H1 (cell line): ENCODE measurements around the gene C5orf24. TPM values are rescaled to one million over a fixed set of nuclear protein-coding genes. Genes with fewer than 3 reads are reported as not detected.

Source experiments
- CTCF ChIA-PET: fragments of 300-600 bp; sonication (Branson Sonifier 250); formaldehyde crosslinking; loops from one replicate; lab custom pipeline; 2021; ENCODE audit not compliant: partially characterized antibody; lab: Charles Lee
- POLR2A ChIA-PET: fragments of 300-600 bp; sonication (Branson Sonifier 250); formaldehyde crosslinking; loops from one replicate; lab custom pipeline; 2021; ENCODE audit warnings: inconsistent platforms; ENCODE audit not compliant: partially characterized antibody; lab: Charles Lee
- DNase-seq, 2 experiments: peaks; one replicate each; pipeline versions ENCODE4 v3.0.0 to v3.0.0-alpha.2; 2010 to 2022; ENCODE audit warnings: low spot score in 2 of 2, low read depth in 1 of 2, mixed read lengths in 1 of 2
- FAIRE-seq: peaks from 2 replicates; lab custom pipeline; 2011; peaks lifted over from hg19 to GRCh38; lab: Jason Lieb, UNC
- H2AFZ ChIP-seq: 2 replicates; pipeline ENCODE4 v1.8.1; 2012; ENCODE audit warnings: low read length, inconsistent platforms
- H2AK5ac ChIP-seq: 2 replicates; pipeline ENCODE4 v1.6.1; 2013; ENCODE audit warnings: low read depth, low read length
- H2BK120ac ChIP-seq: replicated peaks from 2 replicates; pipeline ENCODE3; 2013; ENCODE audit warnings: low read depth, low read length, inconsistent platforms
- H2BK12ac ChIP-seq: 2 replicates; pipeline ENCODE4 v1.6.1; 2013; ENCODE audit warnings: low read depth, low read length
- H2BK15ac ChIP-seq: 2 replicates; pipeline ENCODE4 v1.6.1; 2013; ENCODE audit warnings: low read length
- H2BK20ac ChIP-seq: 2 replicates; pipeline ENCODE4 v1.6.1; 2013; ENCODE audit warnings: low read length
- H2BK5ac ChIP-seq: 2 replicates; pipeline ENCODE4 v1.6.1; 2013; ENCODE audit warnings: low read depth, low read length
- H3K14ac ChIP-seq: 2 replicates; pipeline ENCODE4 v1.6.1; 2013; ENCODE audit warnings: inconsistent platforms; ENCODE audit not compliant: insufficient read length
- H3K18ac ChIP-seq: 2 replicates; pipeline ENCODE4 v1.6.1; 2013; ENCODE audit warnings: low read length; ENCODE audit errors: extremely low read depth
- H3K23ac ChIP-seq: 2 replicates; pipeline ENCODE4 v1.6.1; 2013; ENCODE audit warnings: inconsistent platforms; ENCODE audit not compliant: insufficient read length
- H3K23me2 ChIP-seq: 2 replicates; pipeline ENCODE4 v1.6.1; 2013; ENCODE audit warnings: low read depth, low read length
- H3K27ac ChIP-seq: 2 replicates; pipeline ENCODE4 v1.6.1; 2011; ENCODE audit warnings: low read depth, low read length, inconsistent platforms
- H3K27me3 ChIP-seq, 4 experiments: replicated peaks in 1 of 4; 1 replicate in 1 of 4; 2 replicates in 3 of 4; pipeline versions ENCODE4 v1.6.1 to v1.8.1; 2011 to 2013; ENCODE audit warnings: low read length in 3 of 4, mild to moderate bottlenecking in 3 of 4, inconsistent platforms in 2 of 4, mixed read lengths in 2 of 4, moderate library complexity in 1 of 4; ENCODE audit not compliant: control insufficient read depth in 3 of 4, insufficient read depth in 3 of 4; ENCODE audit errors: extremely low read depth in 1 of 4
- H3K36me3 ChIP-seq, 4 experiments: 2 replicates each; pipeline versions ENCODE4 v1.6.1 to v1.8.1; 2011 to 2013; ENCODE audit warnings: mild to moderate bottlenecking in 4 of 4, low read length in 3 of 4, moderate library complexity in 2 of 4, control low read depth in 1 of 4, inconsistent platforms in 1 of 4; ENCODE audit not compliant: insufficient read depth in 4 of 4, control insufficient read depth in 2 of 4
- H3K4ac ChIP-seq: replicated peaks from 2 replicates; pipeline ENCODE3; 2013; ENCODE audit warnings: low read length, low read depth, mixed read lengths, inconsistent platforms; ENCODE audit not compliant: insufficient read length
- H3K4me1 ChIP-seq, 4 experiments: replicated peaks in 1 of 4; 1 replicate in 1 of 4; 2 replicates in 3 of 4; pipeline versions ENCODE4 v1.6.1 to v1.8.1; 2011 to 2013; ENCODE audit warnings: low read length in 3 of 4, inconsistent platforms in 2 of 4, mixed read lengths in 1 of 4; ENCODE audit not compliant: insufficient read depth in 4 of 4, control insufficient read depth in 3 of 4
- H3K4me2 ChIP-seq, 2 experiments: 2 replicates each; pipeline versions ENCODE4 v1.6.1 to v1.8.1; 2011 to 2013; ENCODE audit warnings: low read depth in 2 of 2, low read length in 2 of 2, control low read depth in 1 of 2, inconsistent platforms in 1 of 2, mild to moderate bottlenecking in 1 of 2; ENCODE audit not compliant: insufficient read depth in 1 of 2
- H3K4me3 ChIP-seq, 4 experiments: fragments of 200-600, 300-600 bp in 1 of 4; sonication (generic), shearing (Covaris generic), sonication (Bioruptor Twin) in 1 of 4; 2 replicates each; pipeline versions ENCODE4 v1.5.1 to v1.8.1; 2011 to 2016; ENCODE audit warnings: low read length in 4 of 4, low read depth in 3 of 4, control low read depth in 2 of 4, inconsistent platforms in 2 of 4, mild to moderate bottlenecking in 2 of 4, mixed read lengths in 1 of 4, moderate library complexity in 1 of 4; ENCODE audit not compliant: insufficient read depth in 2 of 4; ENCODE audit errors: extremely low read depth in 1 of 4
- H3K56ac ChIP-seq: replicated peaks from 2 replicates; pipeline ENCODE3; 2013; ENCODE audit warnings: low read depth, mild to moderate bottlenecking, mixed read lengths, low read length, inconsistent platforms; ENCODE audit not compliant: insufficient read length
- H3K79me1 ChIP-seq: 2 replicates; pipeline ENCODE4 v1.6.1; 2013; ENCODE audit warnings: low read depth, low read length, control low read depth
- H3K79me2 ChIP-seq, 2 experiments: 2 replicates each; pipeline versions ENCODE4 v1.6.1 to v1.8.1; 2012 to 2013; ENCODE audit warnings: low read length in 2 of 2, mild to moderate bottlenecking in 2 of 2, inconsistent platforms in 1 of 2; ENCODE audit not compliant: insufficient read depth in 2 of 2, control insufficient read depth in 1 of 2
- H3K9ac ChIP-seq, 4 experiments: replicated peaks in 1 of 4; 1 replicate in 1 of 4; 2 replicates in 3 of 4; pipeline versions ENCODE4 v1.6.1 to v1.8.1; 2011 to 2013; ENCODE audit warnings: low read depth in 3 of 4, low read length in 3 of 4, control low read depth in 2 of 4, mild to moderate bottlenecking in 2 of 4, moderate library complexity in 2 of 4, inconsistent platforms in 1 of 4; ENCODE audit errors: extremely low read depth in 1 of 4
- H3K9me3 ChIP-seq, 2 experiments: 2 replicates each; pipeline versions ENCODE4 v1.6.1 to v1.8.1; 2012 to 2013; ENCODE audit warnings: mild to moderate bottlenecking in 2 of 2, moderate library complexity in 2 of 2, control low read depth in 1 of 2, inconsistent platforms in 1 of 2, low read depth in 1 of 2, low read length in 1 of 2, mixed read lengths in 1 of 2; ENCODE audit not compliant: insufficient read depth in 2 of 2
- H4K20me1 ChIP-seq, 2 experiments: replicated peaks in 1 of 2; 2 replicates each; pipeline versions ENCODE3 to v1.8.1; 2011 to 2013; ENCODE audit warnings: inconsistent platforms in 2 of 2, low read length in 2 of 2, mild to moderate bottlenecking in 1 of 2; ENCODE audit not compliant: insufficient read depth in 2 of 2, control insufficient read depth in 1 of 2
- H4K5ac ChIP-seq: 2 replicates; pipeline ENCODE4 v1.6.1; 2013; ENCODE audit warnings: low read length, low read depth, mixed read lengths, inconsistent platforms; ENCODE audit not compliant: insufficient read length
- H4K8ac ChIP-seq: 2 replicates; pipeline ENCODE4 v1.8.0; 2013; ENCODE audit warnings: mild to moderate bottlenecking, moderate library complexity, low read length, inconsistent platforms; ENCODE audit not compliant: insufficient read depth; ENCODE audit errors: extremely low read depth
- H4K91ac ChIP-seq: replicated peaks from 2 replicates; pipeline ENCODE3; 2013; ENCODE audit warnings: low read length, mixed read lengths, inconsistent platforms; ENCODE audit not compliant: insufficient read length
- POU5F1 ChIP-seq: IDR thresholded peaks from 2 replicates; pipeline ENCODE4 v1.6.1; 2011; ENCODE audit warnings: low read depth, mild to moderate bottlenecking, low read length, moderate library complexity
- RBBP5 ChIP-seq: IDR thresholded peaks from 2 replicates; pipeline ENCODE4 v1.7.1; 2012; ENCODE audit warnings: low read depth, mild to moderate bottlenecking, inconsistent platforms, low read length, moderate library complexity, borderline replicate concordance
- TBP ChIP-seq: IDR thresholded peaks from 2 replicates; pipeline ENCODE4 v1.6.1; 2011; ENCODE audit warnings: low read depth, low read length, improper control_type of control experiment
- WGBS, 2 experiments: shearing (Covaris generic) in 1 of 2; methylation state at CpG; one replicate each; pipeline versions ENCODE4 v1.1.6 to v1.1.7; 2013 to 2015; ENCODE audit warnings: low lambda C conversion rate in 2 of 2, mixed read lengths in 2 of 2, inconsistent platforms in 1 of 2, low coverage in 1 of 2, missing lambda C conversion rate in 1 of 2; ENCODE audit not compliant: insufficient replicate concordance in 2 of 2, insufficient coverage in 1 of 2, insufficient read length in 1 of 2; ENCODE audit errors: extremely low coverage in 1 of 2, missing lambda C conversion rate in 1 of 2; 5-methylcytosine and 5-hydroxymethylcytosine counted together
- polyA plus RNA-seq, 7 experiments: library from polyadenylated mRNA; depleted of rRNA in 3 of 7; stranded (reverse) in 5 of 7; unstranded in 2 of 7; fragments of >200 nt in 5 of 7; fragments of 200-250 nt in 2 of 7; gene quantifications; 1 replicate in 5 of 7; 2 replicates in 1 of 7; 4 replicates in 1 of 7; pipeline versions ENCODE4 v1.2.1 to v1.2.3, GENCODE V29; 2011 to 2013; ENCODE audit warnings: missing spikeins in 2 of 7, mixed read lengths in 2 of 7
- total RNA-seq: library from RNA; stranded (reverse); fragmentation: NEBNext Ultra II Directional; extraction: Animal tissue kit (Norgen Biotek cat#: 25700); gene quantifications from 2 replicates; pipeline ENCODE4 v1.2.1, GENCODE V29; 2021

C5orf24 gene
- total and polyA plus RNA-seq, 2 of the 8 experiments (the other 6 are each of a cell fraction or from before 2014, with no cell fraction given): 11.1 to 20.2 TPM

- Histone ChIP-seq H3K79me2 (no peaks in the 10 kb centered on the region), H3K9ac (no peak overlapping the region), H4K20me1 (no peaks in the 10 kb centered on the region), H3K56ac (no peak overlapping the region), H3K27me3 (no peaks in the 10 kb centered on the region), H3K36me3 (peaks cover 0 to 13% (median 3%) of the 10 kb centered on the region in 4 experiments; a peak in 4 of 8 replicates), H4K8ac (no peak overlapping the region), H2BK15ac (no peak overlapping the region), H3K4ac (no peak overlapping the region), H3K18ac (no peak overlapping the region), H3K4me1 (no peaks in the 10 kb centered on the region), H3K79me1 (no peaks in the 10 kb centered on the region), H4K91ac (no peak overlapping the region), H3K4me3 (no peak overlapping the region), H3K23ac (no peak overlapping the region), H3K14ac (no peak overlapping the region), H3K9me3 (no peaks in the 10 kb centered on the region), H2BK20ac (no peak overlapping the region), H3K27ac (no peak overlapping the region), H4K5ac (no peak overlapping the region), H2BK120ac (no peak overlapping the region), H2BK5ac (no peak overlapping the region), H2BK12ac (no peak overlapping the region), H2AFZ (no peak overlapping the region), H3K4me2 (no peak overlapping the region)
- POLR2A ChIA-PET: interaction anchor here (1.8 to 2.5 kb wide), 2 partner anchors 35 to 60 kb away, joined by 4 to 14 read pairs; partner anchors contain the start of gene PCBD2
- 100% methylated on average over 1 of the region's 1 CpG; no CpG with 5 or more reads in 1 of the 2 experiments for WGBS, 2 experiments
- FAIRE-seq (no peak), DNase-seq (no peak)
- CTCF ChIA-PET: interaction anchor here (1.0 to 1.2 kb wide), 2 partner anchors 10 to 61 kb away, joined by 3 to 4 read pairs; partner anchors contain the start of gene PCBD2
- TF ChIP-seq TBP (no peak), POU5F1 (no peak), RBBP5 (no peak)
- TF ChIP-seq, all 59 proteins: peak for 0
- H2AK5ac ChIP-seq: no peak overlapping the region
- H3K23me2 ChIP-seq: peaks cover 3% of the 10 kb centered on the region
Measured at GRCh38 chr5:134844252-134844651, 1.5 kb upstream of the C5orf24 start.
